Hematopoietic multipotent progenitor cell (in vitro differentiated cells): ENCODE data around the gene CENPB. TPM values are rescaled to one million over a fixed set of nuclear protein-coding genes. Genes with fewer than 3 reads are reported as not detected.
A peak's percentile ranks its signal among the peaks of the same experiment; 100 is the strongest.

Experiments
- DNase-seq, 3 donors: peaks; one replicate each; pipeline ENCODE4 v3.0.0-alpha.2; 2011 to 2015; ENCODE audit warnings: low read depth in 2 of 3, low spot score in 2 of 3
- total RNA-seq: library from RNA; depleted of rRNA; stranded (reverse); fragments of >200 nt; gene quantifications from one replicate; pipeline ENCODE4 v1.2.3, GENCODE V29; 2012

CENPB gene
- total RNA-seq, 1 donor, result 65.2 TPM

DNA sequence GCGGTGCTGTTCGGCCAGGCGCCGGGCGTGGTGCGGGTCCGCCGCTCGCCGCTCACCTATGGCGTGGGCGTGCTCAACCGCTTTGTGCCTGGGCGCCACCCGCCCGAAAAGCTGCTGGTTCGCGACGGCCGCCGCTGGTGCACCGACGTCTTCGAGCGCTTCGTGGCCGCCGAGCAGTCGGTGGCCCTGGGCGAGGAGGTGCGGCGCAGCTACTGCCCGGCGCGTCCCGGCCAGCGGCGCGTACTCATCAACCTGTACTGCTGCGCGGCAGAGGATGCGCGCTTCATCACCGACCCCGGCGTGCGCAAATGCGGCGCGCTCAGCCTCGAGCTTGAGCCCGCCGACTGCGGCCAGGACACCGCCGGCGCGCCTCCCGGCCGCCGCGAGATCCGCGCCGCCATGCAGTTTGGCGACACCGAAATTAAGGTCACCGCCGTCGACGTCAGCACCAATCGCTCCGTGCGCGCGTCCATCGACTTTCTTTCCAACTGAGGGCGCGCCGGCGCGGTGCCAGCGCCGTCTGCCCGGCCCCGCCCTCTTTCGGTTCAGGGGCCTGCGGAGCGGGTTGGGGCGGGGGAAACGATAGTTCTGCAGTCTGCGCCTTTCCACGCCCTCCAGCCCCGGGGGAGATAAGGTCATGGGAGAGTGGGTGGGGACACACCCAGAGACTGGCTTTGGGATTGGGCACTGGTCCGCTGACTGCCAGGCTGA is 34.7 kb downstream of the CENPB start:
- peak in 2 of 3 donors; percentile 57 to 73 for DNase-seq

DNA sequence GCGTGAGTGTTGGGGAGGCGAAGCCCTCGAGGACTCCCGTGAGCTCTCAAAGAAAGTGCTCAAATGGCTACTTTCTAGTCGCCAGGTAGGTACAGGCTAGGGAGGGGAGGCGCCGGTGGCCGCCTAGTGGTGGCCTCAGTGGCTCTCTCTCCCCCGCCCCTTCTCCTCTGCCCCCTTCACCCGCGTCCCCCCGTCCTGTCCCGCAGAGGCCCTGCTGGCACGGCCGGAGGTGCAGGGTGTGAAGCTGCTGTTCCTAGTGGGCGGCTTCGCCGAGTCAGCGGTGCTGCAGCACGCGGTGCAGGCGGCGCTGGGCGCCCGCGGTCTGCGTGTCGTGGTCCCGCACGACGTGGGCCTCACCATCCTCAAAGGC is 35.2 kb downstream of the CENPB start:
- no peak for DNase-seq

DNA sequence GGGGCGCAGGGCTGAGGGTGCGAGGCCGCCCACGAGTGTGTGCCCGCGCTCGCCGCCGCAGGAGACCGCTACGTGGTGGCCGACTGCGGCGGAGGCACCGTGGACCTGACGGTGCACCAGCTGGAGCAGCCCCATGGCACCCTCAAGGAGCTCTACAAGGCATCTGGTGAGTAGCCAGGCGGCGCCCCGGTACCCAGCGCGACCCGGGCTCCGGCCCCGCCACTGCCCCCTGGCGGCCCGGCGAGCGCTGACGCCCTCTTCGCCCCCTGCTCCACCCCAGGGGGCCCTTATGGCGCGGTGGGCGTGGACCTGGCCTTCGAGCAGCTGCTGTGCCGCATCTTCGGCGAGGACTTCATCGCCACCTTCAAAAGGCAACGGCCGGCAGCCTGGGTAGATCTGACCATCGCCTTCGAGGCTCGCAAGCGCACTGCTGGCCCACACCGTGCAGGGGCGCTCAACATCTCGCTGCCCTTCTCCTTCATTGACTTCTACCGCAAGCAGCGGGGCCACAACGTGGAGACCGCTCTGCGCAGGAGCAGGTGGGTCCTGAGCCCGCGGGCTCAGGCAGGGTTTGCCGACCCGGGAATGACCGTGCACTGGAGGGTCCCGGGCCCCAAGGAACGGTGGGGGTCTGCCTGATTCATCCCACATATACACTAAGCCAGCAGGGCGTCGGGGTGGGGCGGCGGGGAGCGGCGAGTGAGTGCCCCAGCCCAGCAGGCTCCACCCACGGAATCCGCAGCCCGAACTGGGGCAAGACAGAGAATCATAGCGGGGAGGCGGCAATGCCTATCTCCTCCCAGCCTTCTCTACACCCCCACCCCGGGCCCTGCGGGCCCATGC is 36.6 kb downstream of the CENPB start:
- peak in 2 of 3 donors; percentile 43 to 62 for DNase-seq

DNA sequence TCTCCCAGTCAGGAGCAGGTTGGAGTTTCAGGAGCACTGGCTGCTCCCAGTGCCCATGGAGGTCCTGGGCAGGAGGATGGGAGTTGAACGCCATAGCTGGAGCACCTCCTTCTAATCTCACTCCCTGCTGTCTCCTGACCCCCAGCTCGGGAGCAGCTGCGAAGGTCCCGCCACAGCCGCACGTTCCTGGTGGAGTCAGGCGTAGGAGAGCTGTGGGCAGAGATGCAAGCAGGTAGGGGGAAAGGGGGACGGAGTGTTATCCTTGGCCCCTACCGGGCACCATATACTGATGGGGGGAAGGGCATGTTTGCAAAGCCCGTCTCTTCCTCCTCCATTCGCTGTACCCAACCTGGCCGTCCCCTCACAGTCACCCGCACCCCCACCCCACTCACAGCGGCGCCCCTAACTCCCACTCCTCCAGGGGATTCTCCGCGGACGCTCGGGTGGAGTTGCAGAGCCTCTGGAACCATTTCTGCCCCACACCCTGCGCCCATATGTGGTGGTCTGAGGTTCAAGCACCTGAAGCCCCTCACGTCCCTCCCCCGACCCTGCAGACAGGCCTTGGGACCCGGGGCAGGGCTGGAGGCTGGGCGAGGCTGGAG is 37.4 kb downstream of the CENPB start:
- DNase-seq, result no peak

DNA sequence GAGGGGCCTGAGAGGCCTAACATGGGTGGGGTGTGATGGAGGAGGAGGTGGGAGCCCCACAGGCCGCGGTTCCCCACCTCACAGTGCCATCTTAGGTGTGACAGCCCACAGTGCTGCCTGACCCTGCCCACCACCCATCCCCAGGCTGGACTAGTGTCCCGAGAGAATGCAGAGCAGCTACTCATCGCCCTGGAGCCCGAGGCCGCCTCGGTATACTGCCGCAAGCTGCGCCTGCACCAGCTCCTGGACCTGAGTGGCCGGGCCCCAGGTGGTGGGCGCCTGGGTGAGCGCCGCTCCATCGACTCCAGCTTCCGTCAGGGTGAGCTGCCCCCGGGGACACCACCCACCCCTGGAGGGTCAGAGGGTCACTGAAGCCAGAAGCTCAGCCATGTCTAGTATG is 38.5 kb downstream of the CENPB start:
- no peak for DNase-seq

DNA sequence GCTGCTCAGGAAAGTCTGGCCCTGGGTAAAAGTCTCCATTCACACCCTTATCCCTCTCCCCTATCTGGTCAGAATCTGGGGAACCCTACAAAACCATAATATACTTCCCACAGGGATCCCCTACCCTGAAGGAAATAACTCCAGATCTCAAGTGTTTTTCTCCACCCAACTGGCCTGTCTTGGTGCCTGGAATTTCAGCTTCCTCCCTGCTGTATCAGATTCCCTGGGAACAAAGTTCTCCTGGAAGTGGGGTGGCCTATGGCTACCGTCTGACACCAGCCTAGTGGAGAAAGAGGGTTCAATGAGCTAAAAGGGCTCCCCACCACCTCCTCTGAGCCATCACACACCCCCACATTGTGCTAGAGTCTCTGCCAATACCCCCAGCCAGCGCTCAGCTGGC is 39.1 kb downstream of the CENPB start:
- no peak for DNase-seq

DNA sequence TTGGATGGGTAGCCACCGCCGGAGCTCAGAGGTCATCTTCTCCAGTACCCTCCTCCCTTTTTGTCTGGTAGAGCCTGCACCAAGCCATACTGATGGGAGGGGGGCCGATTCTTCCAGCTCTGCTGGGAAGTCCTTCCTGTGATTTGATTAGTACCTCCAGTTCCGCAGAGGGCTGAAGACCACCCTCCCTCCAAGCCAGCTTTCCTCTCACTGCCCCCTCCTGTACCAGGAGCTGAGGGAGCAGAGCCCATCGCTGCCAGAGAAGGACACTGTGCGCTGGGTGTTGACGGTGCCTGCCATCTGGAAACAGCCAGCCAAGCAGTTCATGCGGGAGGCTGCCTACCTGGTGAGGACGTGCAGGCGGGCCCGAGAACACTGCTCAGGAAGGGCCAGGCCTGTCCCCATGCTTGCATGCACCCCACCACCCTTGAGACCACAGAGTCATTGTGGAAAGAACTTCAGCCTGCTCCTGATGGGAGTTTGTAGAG is 40.8 kb downstream of the CENPB start:
- no peak for DNase-seq

DNA sequence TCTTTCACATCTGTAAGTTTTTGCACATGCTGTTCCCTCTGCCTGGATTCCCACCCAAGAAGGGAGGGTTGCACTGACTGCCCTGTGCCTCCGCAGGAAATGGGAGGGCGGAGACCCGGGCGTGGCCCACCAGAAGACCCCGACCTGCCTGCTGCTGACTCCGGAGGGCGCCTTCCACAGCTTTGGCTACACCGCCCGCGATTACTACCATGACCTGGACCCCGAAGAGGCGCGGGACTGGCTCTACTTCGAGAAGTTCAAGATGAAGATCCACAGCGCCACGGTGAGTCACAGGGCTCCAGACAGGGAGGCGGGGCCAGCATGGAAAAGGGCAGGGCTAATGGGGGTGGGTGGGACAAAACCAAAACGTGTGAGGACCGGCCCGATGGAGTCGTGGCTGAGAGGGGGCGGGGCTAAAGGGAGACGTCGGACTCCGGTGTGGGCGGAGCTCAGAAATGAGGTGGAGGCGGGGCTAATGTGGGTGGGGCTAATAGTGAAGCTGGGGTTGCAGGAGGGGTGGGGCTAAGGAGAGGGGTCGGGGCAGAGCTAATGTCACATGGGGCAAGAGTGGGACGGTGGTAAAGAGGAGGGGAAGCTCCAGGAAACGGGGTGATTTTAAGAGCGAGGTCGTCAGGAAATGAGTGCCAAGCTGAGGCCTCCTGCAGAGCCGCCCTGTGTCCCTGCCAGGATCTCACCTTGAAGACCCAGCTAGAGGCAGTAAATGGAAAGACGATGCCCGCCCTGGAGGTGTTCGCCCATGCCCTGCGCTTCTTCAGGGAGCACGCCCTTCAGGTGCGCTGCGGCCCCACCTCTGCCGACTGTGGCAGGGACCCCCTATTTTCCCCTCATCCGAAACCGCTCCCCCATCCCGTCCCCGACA is 41.5 kb downstream of the CENPB start:
- DNase-seq, result peak; percentile 42 to 88 (median 85)

DNA sequence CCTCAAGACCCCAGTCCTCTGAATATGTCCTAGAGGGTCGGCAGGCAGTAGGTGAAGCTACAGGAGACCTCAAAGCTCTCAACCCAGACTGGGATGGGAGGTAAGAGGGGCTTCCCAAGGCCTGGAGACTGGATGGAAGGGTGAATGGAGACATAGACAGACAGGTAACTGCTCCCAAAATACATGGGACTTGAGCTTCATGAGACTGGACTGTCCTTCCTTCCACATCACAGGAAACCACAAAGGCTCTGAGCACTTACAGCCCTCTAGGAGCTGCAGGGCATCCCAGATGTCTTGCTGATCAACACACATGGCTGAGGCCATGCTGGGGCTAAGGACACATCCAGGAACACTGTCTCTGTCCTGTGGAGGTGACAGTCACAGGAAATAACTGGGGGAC is 42.5 kb downstream of the CENPB start:
- no peak for DNase-seq

DNA sequence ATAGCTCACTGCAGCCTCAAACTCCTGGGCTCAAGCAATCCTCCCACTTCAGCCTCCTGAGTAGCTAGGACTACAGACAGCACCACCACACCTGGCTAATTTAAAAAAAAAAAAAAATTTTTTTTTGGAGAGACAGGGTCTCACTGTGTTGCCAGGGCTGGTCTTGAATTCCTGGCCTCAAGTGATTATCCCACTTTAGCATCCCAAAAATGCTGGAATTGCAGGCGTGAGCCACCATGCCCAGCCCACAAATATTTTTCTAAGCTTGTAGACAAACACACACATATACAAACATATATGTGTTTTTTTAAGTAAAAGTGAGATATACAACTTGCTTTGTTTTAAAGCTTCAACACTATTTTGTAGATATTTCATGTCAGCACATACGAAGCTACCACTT is 43.3 kb downstream of the CENPB start:
- no peak for DNase-seq

DNA sequence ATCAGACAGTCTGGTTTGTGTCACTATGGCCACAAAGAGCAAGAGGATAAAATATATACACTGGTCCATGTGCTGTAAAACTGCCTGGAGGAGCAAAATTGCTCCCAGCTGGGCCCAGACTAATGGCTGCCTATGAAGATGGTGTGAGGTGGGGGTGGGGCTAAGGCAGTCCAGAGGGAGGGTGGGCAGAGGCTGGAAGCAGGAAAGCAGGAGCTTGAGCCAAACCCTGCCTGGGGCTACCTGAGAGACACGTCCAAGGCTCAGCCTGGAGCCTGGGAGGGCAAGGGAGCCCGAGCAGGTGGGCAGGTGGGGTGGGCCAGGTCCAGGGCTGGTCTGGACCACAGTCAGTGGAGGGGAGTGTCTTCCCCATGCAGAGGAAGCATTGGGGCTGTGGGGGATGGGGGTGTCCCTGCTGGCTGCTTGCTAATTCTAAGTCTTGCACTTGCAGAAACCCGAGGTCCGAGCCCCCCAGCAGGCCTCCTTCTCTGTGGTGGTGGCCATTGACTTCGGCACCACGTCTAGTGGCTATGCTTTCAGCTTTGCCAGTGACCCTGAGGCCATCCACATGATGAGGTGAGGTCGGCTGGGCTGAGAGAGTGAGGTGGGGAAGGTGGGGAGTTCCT is 44.6 kb downstream of the CENPB start:
- DNase-seq, result no peak

DNA sequence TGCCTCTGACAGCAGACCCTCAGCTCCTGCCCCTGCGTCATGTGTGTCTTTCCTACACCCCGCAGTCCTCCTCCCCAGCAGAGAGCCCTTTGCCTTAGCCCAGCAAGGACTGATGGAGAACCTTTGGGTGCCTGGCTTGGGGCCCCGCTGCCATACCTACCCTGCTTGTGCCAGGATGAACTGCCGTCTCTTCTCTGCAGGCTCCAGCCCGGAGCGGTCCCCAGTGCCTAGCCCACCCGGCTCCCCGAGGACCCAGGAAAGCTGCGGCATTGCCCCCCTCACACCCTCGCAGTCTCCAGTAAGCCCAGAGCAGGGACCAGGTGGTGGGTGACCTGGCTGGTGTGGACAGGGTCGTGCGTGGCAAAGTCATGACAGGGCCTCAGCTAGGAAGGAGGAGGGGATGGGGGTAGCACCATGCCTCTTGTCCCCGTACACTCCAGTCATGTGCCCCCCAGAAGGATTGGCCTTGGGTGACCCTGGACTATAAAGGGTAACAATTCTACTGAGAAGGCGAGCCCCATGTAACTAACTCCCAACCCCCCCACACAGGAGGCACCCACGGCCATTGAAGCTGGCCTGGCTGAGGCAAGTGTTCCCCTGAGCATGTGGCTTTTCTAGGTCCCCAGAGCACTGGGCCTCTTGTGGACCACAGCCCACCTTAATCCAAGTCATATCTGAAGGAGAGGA is 45.8 kb downstream of the CENPB start:
- no peak for DNase-seq

DNA sequence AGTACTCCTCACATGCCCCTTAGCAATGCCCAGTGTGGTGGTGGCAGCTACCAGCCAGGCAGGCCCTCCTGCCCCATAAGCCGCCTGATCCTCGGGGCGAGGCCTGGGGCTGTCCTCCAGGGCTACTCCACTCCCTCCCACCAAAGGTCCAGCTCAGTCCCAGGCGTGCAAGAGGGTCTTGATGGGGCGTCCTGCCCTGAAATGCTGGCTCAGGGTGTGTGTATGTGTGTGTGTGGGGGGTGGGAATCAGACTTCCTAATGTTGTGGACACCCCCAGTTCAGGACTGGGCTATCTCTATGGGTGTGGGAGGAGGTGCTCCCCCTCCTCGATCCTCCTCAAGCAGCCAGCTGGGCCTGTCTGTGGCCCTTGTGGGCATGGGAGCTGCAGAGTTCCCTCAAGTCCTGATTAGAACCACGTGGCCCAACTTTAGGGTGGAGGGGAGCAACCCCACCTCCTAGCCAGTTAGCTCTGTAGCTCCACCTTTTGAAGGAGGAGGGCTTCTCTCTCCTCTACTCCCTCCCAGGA is 46.6 kb downstream of the CENPB start:
- no peak for DNase-seq

DNA sequence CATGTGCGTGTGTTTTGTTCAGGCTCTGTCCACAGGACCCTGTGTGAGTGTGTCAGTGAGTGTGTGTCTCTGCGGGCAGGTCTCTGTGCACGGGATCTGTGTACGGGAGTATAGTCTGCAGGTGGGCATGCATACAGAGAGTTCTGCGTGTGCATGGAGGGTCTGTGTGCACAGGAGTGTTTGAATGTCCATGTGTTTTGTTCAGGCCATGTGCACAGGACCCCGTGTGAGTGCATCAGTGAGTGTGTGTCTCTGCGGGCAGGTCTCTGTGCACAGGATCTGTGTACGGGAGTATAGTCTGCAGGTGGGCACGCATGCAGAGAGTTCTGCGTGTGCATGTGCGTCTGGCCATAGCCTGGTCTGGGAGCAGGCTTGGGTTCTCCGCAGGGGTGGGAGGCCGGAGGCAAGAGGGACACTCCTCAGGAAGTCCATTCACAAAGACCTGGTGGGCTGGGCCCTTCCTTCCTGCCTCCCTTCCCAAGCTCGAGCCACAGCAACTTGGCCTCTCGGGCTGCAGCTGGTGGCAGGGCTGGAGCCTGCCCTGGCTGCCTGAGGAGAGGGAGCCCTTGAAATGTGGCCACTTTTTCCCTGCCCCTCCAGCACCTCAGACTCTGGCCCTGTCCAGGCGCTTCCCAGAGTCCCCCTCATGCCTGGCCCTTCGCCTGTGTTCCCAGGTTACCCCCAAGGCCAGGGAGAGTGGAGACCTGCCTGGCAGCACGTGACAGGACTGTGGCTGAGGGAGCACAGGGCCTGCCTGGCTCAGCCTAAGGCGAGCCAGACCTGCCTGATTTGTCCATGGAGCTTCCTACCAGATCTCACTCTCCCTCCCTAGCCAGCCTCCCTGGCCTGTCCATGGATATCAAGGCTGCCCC is 47.2 kb downstream of the CENPB start:
- DNase-seq, result no peak

DNA sequence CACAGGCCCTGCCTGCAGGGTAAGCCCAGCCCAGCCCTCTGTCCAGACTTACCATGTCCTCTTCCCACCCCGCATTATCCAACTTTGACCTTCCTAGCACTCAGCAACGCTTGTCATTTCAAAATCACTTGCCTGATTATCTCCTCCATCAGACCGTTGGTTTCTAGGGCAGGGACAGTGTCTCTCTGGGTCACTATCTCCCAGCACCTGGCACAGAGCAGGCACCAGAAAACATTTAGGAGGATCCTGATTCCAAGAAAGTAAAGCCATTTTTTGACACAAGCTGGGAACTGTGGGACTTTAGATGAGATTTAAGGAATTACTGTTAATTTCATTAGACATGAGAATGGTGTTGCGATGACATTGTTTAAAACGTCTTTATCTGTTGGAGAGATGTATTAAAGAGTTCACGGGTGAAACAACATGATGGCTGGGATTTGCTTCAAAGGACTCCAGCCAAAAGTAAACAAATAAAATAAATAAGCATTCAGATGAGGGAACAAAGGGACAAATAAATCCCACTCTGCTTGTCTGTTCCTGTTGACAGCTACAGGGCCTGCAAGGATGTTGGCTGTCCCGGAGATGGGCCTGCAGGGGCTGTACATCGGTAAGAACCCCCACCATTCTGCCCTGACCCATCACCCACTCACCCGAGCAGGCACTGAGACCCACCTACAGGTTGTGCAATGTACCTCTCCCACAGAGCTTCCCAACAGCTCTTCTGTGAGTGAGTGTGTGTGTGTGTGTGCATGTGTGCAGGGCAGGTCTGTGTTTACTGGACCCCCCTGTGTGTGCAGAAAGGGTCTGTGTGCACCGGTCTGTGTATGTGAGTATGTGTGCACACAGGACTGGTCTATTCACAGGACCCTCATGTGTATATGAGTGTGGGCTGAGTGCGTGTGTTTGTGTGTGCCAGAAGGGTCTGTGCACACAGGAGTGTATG is 48.2 kb downstream of the CENPB start:
- no peak for DNase-seq

DNA sequence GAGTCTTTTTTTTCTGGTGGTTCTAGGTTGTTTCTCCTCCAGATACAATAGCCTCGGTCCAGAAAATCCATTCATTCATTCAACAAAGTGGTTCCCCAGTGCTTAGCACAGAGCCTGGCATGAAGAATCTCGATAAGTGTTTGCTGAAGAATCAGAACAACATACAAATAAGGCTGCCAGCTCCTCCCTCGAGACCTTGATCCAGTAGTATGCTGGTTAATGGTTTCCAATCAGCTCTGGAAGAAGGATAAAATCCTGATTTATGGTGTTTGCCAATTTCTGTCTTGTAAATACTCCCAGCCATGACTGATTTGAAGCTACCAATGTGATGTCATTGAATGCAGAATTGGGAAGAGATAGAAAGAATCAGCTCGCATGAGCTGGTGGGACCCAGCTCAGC is 50.8 kb downstream of the CENPB start:
- no peak for DNase-seq

DNA sequence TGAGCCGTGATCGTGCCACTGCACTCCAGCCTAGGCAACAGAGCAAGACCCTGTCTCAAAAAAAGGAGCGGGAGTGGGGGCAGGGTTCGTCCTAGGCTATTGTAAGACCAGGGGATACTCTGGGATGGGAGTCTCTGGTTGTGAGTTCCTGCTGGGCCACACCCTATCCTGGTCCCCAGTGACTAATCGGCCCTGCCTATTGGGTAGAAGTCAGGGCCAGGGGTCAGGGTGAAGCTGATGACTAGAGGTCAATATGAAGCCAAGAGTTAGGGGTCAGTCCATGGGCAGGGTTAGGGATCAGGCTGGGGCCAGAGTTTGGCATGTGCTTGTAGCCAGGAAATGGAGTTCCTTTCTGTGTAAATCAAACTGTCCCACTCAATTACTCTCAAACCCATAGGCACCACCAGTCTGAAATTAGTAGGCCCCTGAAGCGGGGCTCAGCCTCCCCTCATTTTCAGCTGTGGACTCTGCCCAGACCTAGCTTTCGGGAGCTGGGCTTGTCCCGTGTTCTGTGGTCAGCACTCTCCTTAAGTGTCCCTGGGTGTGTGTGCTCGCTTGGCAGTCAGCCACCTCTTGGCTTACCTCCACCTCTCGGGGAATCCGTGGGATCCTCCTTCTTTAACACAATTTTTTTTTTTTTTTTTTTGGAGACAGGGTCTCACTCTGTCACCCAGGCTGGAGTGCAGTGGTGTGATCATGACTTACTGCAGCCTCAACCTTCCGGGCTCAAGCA is 52.3 kb downstream of the CENPB start:
- DNase-seq, result no peak
